Measurements from ENCODE around the gene MINDY4.

The MINDY4 gene

GRCh38 chr7:30723776-30724175, 47.4 kb upstream of the MINDY4 start:
- Histone ChIP-seq H3K4me1 (ENCODE audit: control insufficient read depth, insufficient read depth, low read length) (no peaks in the 10 kb centered on the region), H3K4me3 (ENCODE audit: low read depth, low read length) (no peak overlapping the region), H3K9me3 (ENCODE audit: control insufficient read depth, insufficient read depth, low read depth, low read length) (no peaks in the 10 kb centered on the region), H3K36me3 (ENCODE audit: control insufficient read depth in 2 of 2, insufficient read depth in 1 of 2, low read length in 2 of 2) (no peaks in the 10 kb centered on the region), H3K27ac (ENCODE audit: extremely low read depth, low read depth, low read length) (no peak overlapping the region)
- ChIA-PET POLR2A (no interaction called here), CTCF (no interaction called here)
- TF ChIP-seq ZFHX2 (tag by site-specific recombination; conservative IDR thresholded peaks at IDR 0.05) (no peak), ZNF248 (tag by site-specific recombination; IDR thresholded peaks at IDR 0.05) (no peak), ZNF791 (tag by site-specific recombination; IDR thresholded peaks at IDR 0.05) (no peak), OSR2 (tag by site-specific recombination; IDR thresholded peaks at IDR 0.05) (no peak), ZNF354C (tag by site-specific recombination; IDR thresholded peaks at IDR 0.05; ENCODE audit: borderline replicate concordance, low read depth) (no peak), ZNF626 (tag by site-specific recombination; IDR thresholded peaks at IDR 0.05) (no peak), ZNF76 (tag by site-specific recombination; IDR thresholded peaks at IDR 0.05; ENCODE audit: borderline replicate concordance, low read depth) (no peak), ZNF404 (tag by site-specific recombination; IDR thresholded peaks at IDR 0.05) (no peak), SP3 (tag by site-specific recombination; IDR thresholded peaks at IDR 0.05) (no peak), ZNF514 (tag by site-specific recombination; IDR thresholded peaks at IDR 0.05) (no peak), ZNF629 (tag by site-specific recombination; IDR thresholded peaks at IDR 0.05) (no peak), ZBTB21 (tag by site-specific recombination; IDR thresholded peaks at IDR 0.05) (no peak), KLF8 (tag by site-specific recombination; IDR thresholded peaks at IDR 0.05) (no peak), ZNF501 (tag by site-specific recombination; IDR thresholded peaks at IDR 0.05) (no peak), ZNF350 (tag by site-specific recombination; IDR thresholded peaks at IDR 0.05) (no peak), ZNF561 (tag by site-specific recombination; IDR thresholded peaks at IDR 0.05; ENCODE audit: borderline replicate concordance) (no peak), SETDB1 (IDR thresholded peaks at IDR 0.05; ENCODE audit: insufficient read length, low read length) (no peak), ZNF677 (tag by site-specific recombination; IDR thresholded peaks at IDR 0.05) (no peak), ZNF555 (tag by site-specific recombination; conservative IDR thresholded peaks at IDR 0.05) (no peak)
- TF ChIP-seq, protein P1, sequence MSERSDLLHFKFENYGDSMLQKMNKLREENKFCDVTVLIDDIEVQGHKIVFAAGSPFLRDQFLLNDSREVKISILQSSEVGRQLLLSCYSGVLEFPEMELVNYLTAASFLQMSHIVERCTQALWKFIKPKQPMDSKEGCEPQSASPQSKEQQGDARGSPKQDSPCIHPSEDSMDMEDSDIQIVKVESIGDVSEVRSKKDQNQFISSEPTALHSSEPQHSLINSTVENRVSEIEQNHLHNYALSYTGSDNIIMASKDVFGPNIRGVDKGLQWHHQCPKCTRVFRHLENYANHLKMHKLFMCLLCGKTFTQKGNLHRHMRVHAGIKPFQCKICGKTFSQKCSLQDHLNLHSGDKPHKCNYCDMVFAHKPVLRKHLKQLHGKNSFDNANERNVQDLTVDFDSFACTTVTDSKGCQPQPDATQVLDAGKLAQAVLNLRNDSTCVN (tag by site-specific recombination; optimal IDR thresholded peaks at IDR 0.05): no peak

- Histone ChIP-seq H3K4me1 (ENCODE audit: control insufficient read depth, insufficient read depth, low read length) (no peaks in the 10 kb centered on the region), H3K36me3 (ENCODE audit: control insufficient read depth in 2 of 2, insufficient read depth in 1 of 2, low read length in 2 of 2) (no peaks in the 10 kb centered on the region), H3K4me3 (ENCODE audit: low read depth, low read length) (no peak overlapping the region), H3K9me3 (ENCODE audit: control insufficient read depth, insufficient read depth, low read depth, low read length) (no peaks in the 10 kb centered on the region), H3K27ac (ENCODE audit: extremely low read depth, low read depth, low read length) (no peak overlapping the region)
- TF ChIP-seq SCRT2 (tag by site-specific recombination; IDR thresholded peaks at IDR 0.05): 0 out of 2 replicates have a peak, but pooled peaks have one; percentile 27
- TF ChIP-seq TCF7L2 (IDR thresholded peaks at IDR 0.05; ENCODE audit: borderline replicate concordance, low read depth, low read length): no peak
- ChIA-PET CTCF (interaction anchor here (0.9 to 1.1 kb wide), 2 partner anchors 11 to 14 kb away, joined by 3 to 5 read pairs; no protein-coding TSS in a partner anchor), POLR2A (no interaction called here)
Measured at GRCh38 chr7:30726296-30727006, 44.8 kb upstream of the MINDY4 start.
